SK-N-DZ (cell line): ENCODE results near the gene RAB35. TPM values are rescaled to one million over a fixed set of nuclear protein-coding genes. Genes with fewer than 3 reads are reported as not detected.

Experiments
- DNase-seq: peaks from one replicate; pipeline ENCODE4 v3.0.0-alpha.2; 2015; ENCODE audit warnings: low spot score
- polyA plus RNA-seq, 2 experiments: library from polyadenylated mRNA; depleted of rRNA; stranded (reverse); fragments of >200 nt; gene quantifications; 2 replicates each; pipeline ENCODE4 v1.2.3, GENCODE V29; 2014

The RAB35 gene
- polyA plus RNA-seq (2014; cell fraction: cytosol; rRNA removed) = 48.6 and 55.3 TPM in 2 replicates
- polyA plus RNA-seq (2014; cell fraction: nucleus; rRNA removed) = 23.5 and 36.0 TPM in 2 replicates

- no peak for DNase-seq
Measured at GRCh38 chr12:120116441-120116791, at the start of gene RAB35. Gene RAB35, minus strand, starts transcription at chr12:120116753. Its CDS starts 103 bp downstream, at chr12:120116650.

DNA sequence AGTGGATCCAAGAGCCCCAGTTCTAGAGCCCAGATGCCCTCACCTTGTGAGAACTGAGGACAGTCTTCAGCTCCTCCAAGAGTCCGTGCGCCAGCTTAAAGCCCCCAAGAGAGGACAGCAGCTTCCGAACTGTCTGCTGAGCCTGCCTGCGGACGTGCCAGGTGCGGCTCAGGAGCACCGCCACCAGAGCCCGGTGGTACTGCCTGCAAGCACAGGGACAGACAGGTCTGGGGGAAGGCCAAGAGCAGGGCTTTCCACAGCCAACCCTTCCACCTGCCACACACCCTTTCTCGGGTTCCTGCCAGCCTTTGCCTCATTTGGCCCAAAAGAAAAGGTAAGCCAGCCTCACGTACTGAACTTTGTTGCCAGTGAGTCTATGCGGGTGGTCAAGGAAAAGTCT, 47.7 kb upstream of the RAB35 start:
- DNase-seq = no peak

- DNase-seq = no peak
Measured at GRCh38 chr12:120162763-120163162, 46.2 kb upstream of the RAB35 start.

- no peak for DNase-seq
Measured at GRCh38 chr12:120161852-120162251, 45.3 kb upstream of the RAB35 start.

DNA sequence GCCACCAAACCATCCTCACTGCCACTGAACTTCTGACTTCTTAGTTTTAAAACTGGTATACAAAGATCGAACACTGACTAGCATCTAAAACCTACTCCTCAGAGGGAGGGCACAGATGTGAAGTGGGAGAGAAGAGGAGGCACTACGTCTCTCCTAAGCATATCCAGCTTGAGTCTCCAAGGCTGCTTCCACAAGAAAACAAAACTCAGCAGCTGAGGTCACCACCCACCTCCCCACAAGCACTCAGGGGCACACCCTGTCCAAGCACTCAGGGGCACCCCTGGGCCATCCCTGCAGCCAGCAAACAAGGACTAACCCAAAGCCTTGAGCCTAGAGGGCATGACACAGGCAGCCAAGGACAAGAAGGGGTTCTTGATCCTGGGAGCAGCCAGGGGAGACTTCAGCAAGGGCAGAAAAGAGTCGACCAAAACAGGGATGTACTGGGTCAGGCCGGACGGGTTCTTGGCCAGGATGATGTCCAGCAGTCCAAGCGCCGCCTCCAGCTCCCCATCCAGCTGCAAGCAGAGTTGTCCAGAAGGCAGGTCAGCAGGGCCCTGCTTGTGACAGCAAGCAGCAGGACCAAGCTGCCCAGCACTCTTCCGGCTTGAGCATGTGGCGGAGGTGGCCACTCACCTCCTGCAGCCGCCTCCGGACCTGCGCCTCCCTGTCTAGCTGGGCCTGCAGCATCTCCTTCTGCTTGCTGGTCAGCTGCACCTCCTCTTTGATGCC, 43.1 kb upstream of the RAB35 start:
- no peak for DNase-seq

- no peak for DNase-seq
Measured at GRCh38 chr12:120158351-120158750, 41.8 kb upstream of the RAB35 start.

DNA sequence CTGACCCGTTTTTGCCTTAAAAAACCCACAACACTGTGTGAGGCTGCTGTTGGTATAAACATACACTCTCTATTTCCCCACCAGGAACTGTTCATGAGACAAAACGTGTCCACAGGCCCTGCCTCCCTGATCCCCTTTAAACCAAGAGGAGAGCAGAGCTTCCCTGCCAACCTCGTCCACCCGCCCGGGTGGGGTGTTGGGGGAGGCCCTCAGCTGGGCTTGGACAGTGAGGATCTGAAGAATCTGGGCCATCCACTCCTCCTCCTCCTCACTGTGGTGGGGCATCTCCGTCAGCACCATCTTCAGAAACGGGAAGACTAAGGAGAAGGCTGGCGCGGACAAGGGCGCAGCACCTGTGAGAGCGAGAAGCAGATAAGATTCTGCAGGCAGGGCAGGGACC, 41.1 kb upstream of the RAB35 start:
- no peak for DNase-seq

GRCh38 chr12:120156315-120157259, 40.0 kb upstream of the RAB35 start:
- DNase-seq = no peak

GRCh38 chr12:120155072-120155471, 38.5 kb upstream of the RAB35 start:
- DNase-seq = no peak

GRCh38 chr12:120150919-120151525, 34.5 kb upstream of the RAB35 start:
- DNase-seq = no peak

DNA sequence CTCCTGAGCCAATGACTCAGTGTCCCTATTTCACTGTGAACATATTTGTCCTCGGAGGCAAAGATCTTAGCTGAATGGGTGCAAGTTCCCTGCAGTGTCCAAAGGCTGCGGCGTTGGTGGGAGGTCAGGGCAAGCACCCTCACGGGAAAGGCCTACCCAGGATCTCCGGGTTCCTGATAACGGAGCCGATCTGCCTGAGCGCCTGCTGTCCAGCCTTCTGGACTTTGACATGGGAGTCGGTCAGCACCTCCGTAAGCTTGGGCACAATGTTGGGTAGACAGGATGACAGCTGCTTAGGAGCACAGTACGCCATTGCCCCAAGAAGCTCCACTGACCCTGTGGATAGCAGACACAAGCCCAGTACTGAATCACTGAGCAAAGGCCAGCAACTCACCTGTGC, 31.5 kb upstream of the RAB35 start:
- DNase-seq = no peak

- no peak for DNase-seq
Measured at GRCh38 chr12:120145164-120145563, 28.6 kb upstream of the RAB35 start.

DNA sequence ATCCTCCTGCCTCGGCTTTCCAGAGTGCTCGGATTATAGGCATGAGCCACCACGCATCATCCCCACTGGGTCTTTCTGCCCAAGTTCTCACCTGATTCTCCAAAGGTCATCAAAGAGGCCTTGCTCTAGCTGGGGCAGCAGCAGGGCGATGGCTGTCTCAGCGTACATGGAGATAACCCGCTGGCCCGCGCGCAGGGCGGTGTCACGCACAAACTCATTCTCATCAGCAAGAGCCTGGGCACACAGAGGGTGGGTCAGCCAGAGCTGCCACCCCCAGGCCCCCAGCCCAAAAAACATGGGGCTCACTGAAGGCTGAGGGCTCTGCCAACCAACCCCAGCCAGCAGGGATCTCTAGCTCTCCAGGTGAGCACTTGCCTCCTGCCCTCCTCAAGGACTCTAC, 27.7 kb upstream of the RAB35 start:
- DNase-seq = no peak

- DNase-seq = no peak
Measured at GRCh38 chr12:120142231-120142877, 25.8 kb upstream of the RAB35 start.

- no peak for DNase-seq
Measured at GRCh38 chr12:120141336-120141735, 24.8 kb upstream of the RAB35 start.

GRCh38 chr12:120140603-120141002, 24.1 kb upstream of the RAB35 start:
- DNase-seq = no peak

DNA sequence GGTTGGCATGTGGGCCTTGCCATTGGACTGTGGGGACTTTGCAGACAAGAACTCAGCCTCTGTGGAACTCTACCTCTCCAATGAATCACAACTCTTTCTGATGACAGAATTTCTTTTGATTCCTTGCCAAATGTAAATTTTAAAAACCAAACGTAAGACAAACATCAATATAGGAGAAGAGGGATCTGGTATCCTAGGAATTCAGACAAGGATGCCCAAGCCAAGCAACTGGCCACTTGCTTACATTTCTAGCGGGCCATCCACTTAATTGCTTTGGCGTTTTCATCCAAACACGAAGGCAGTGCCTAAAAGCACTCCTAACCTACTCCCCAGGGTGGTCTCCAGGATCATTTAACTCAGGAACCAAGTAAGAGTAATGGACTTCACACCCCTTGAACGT, 23.4 kb upstream of the RAB35 start:
- DNase-seq = no peak

DNA sequence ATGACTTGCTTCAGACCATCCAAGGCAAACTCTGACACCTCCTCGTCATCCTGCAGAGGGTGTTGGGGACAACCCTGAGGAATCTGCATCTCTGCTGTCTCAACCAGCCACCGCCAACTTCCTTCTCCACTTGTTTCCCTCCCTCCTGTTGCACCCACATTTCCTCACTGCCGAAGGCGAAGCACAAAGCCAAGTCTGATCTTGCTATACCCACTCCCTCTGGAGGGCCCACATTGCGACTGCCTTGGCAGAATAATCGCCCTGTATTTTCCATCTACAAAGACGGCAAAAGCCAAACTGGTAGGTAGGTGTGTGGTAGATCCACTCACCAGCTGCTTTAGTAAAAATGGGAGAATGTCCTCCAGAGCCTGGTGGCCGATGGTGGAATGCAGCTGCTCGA, 21.8 kb upstream of the RAB35 start:
- no peak for DNase-seq

- DNase-seq = no peak
Measured at GRCh38 chr12:120137833-120138232, 21.3 kb upstream of the RAB35 start.

DNA sequence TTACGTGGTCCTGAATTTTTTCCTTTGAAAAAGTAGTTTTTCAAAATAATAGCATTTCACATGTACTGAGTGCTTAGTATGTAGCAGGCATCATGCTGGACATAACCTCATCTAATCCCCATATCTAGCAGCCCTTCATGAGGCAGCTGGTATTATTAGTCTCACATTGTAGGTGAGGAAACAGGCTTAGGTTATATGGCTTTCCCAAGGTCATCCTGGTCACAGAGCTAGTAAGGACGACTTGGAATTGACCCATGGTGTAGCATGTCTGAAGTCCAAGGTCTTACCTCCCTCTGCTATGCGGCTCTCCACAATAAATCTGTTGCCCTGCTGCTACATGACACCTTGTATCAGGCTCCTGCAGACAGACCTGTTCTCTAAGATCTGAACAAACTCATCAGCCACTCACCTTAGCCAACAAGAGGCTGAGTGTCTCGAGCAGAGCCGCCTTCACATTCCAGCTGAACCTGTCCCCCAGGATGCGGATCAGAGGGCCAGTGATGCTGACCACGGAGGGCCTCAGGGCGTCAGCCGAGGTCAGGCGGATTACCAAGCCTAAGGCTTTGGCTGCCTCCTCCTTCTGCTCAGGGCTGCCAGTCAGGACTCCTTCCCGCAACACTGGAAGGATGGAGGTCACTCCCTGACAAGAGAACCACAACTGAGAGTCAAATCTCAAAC, 19.7 kb upstream of the RAB35 start:
- no peak for DNase-seq

DNA sequence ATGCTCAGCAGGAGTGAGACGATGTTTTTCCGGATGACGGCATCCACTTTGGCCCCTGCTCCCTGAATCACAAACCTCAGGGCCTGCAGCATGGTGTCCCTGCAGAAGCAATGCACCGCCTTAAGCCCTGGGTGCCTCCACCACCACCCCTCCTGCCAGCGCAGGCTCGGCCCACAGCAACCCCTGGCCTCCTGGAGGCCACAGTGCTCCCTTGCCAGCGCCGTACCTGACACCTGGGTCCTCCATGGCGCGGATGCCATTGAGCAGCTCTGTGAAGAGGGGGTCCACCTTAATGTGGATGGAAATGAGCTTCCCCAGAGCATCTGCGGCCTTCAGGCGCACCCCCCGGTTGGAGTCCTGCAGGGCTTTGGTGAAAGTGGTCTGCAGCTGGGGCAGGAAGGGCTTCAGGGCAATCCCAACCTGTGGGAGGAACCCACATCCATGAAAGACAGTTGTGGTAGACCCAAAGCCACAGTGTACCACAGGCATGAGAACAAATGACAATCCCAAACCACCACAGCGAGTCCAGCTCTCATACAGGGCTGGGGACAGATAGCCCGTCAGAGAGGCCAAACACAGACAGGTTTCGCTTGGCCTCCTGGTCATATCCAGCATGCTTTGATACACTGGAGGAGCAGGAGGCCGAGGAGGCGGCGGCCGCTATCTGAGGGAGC, 17.9 kb upstream of the RAB35 start:
- no peak for DNase-seq
